Fibroblast of upper back skin (primary cell): ENCODE measurements around the gene APBA1.

Experiments used
- DNase-seq: peaks from one replicate; pipeline ENCODE4 v3.0.0-alpha.2; 2013

Gene APBA1

GRCh38 chr9:69573651-69574050, 98.5 kb downstream of the APBA1 start:
- DNase-seq: peak; percentile 89

DNA sequence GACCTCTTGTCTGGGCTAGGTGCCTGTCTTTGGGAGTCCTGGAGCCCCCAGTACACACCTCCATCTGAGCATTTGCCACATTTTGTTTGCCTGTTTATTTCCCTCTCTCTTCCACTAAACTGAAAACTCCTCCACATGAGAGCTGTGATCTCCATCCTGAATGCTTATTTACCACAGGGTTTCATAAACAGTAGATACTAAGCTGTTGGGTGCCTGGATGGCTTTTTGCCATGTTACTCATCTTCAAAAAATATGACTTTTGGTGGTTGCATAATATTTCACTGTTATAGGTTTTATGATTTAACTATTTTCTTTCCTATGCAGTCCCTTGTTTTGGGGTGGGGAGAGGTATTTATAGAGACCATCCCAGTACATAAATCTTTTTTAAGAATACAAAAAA, 99.6 kb downstream of the APBA1 start:
- DNase-seq: no peak

- peak; percentile 33 for DNase-seq
Observed at GRCh38 chr9:69571032-69571431, 101.1 kb downstream of the APBA1 start.

DNA sequence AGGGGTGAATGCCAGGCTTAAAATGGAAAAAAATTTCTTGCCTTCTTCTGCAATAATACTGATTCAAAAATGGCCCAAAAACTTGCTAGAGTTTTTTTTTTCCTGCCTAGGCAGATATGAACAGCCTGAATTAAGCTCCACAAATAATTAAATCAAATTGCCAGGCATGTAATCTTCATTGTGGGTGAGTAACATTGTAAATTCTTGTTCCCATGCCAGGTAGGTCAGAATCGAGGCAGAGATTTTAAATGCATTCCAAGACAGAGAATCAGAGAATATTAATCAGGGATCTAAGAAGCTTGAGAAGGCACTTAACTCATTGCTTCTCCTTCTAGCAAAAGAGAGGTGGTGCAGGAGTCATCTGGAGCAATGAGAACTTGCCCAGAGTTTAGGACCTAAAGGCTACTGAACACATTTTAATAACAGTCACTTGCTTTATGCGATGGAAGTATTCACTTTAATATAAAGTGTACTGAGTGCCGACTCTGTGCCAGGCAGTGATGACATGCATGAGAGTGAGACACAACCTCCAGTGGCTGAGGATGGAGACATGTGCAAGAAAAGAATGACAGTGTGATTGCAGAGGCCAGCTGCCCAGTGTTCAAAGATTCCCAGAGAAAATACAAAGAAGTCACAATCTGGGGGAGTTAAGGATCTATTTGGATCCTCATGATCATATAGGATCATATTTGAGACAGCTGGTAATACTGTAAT, 102.3 kb downstream of the APBA1 start:
- peak; percentile 92 for DNase-seq

- no peak for DNase-seq
Observed at GRCh38 chr9:69564557-69564956, 107.6 kb downstream of the APBA1 start.

- no peak for DNase-seq
Observed at GRCh38 chr9:69559126-69559525, 113.0 kb downstream of the APBA1 start.

- DNase-seq: no peak
Observed at GRCh38 chr9:69556707-69557106, 115.5 kb downstream of the APBA1 start.

- DNase-seq: no peak
Observed at GRCh38 chr9:69555802-69556201, 116.4 kb downstream of the APBA1 start.

GRCh38 chr9:69554945-69555344, 117.2 kb downstream of the APBA1 start:
- peak; percentile 91 for DNase-seq

DNA sequence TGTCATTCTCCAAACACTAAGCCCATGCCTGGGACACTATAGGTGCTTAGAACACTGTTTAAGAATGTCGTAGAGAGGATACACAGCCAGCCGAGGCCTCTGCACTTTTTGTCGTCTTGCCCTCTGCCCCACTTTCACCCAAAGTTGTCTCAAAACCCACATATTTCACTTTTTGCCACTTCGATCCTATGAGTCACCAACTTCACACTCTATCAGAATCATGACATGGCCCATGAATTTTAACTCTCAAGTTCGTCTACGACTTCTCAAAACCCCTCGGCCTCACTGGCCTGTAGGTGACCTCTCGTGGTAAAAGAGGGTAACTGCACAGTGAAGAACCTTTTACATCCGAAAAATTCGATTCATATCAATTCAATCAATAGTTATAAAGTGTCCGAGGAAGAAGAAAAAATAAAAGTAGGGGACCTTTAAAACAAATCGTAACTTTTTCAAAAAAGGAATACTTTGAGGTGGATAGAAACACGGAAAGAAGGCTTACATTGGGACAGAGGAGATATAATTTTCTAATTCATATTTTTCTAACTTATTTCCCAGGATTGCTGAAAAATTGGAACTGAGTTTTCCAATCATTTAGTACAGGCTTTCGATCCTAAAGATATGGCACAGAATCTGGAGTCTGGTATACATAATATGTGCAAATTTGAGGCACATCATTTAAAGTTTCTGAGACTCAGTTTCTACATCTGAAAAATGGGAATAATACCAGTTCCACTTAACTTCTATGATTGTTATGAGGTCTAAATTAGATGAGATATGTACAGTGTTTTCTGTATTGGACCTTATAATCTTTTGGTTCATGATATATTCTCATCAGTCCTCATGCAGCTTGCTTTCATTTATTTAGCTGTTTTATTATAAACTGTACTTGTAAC, 122.6 kb downstream of the APBA1 start:
- peak; percentile 58 for DNase-seq

DNA sequence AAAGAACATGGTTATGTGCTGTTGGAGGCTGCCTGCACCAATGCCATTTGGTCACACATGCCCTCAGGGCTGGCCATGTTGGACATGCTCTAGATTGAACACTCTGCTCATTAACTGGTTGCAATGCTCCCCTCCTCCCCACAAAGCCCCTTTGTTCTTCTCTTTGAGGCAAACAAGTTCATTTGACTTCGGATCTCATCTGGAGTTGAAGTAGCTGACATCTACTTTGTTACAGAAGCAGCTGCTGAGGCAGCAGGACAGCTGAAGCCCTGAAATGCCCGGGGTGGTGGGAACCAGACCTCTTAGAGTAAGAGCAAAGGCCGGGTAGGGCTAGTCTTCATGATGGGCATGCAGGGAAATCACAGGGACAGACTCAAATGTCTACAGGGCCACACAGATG, 123.5 kb downstream of the APBA1 start:
- no peak for DNase-seq

- DNase-seq: peak; percentile 34
Observed at GRCh38 chr9:69546265-69546664, 125.9 kb downstream of the APBA1 start.

GRCh38 chr9:69542942-69543704, 129.0 kb downstream of the APBA1 start:
- DNase-seq: no peak

DNA sequence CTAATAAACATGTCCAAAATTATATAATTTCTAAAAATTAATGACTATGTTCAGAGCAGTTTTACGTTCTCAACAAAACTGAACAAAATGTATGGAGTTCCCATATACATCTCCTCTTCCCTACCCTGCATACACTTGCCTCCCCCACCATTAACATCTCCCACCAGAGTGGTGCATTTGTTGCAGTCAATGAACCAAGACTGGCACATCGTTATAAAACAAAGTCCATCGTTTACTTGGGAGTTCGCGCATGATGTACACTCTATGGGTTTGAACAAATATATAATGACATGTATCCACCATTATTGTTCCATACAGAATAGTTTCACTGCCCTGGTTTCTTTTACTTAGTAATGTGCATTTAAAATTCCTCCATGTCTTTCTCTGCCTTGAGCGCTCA, 130.1 kb downstream of the APBA1 start:
- no peak for DNase-seq

GRCh38 chr9:69535911-69536310, 136.3 kb downstream of the APBA1 start:
- peak; percentile 20 for DNase-seq

DNA sequence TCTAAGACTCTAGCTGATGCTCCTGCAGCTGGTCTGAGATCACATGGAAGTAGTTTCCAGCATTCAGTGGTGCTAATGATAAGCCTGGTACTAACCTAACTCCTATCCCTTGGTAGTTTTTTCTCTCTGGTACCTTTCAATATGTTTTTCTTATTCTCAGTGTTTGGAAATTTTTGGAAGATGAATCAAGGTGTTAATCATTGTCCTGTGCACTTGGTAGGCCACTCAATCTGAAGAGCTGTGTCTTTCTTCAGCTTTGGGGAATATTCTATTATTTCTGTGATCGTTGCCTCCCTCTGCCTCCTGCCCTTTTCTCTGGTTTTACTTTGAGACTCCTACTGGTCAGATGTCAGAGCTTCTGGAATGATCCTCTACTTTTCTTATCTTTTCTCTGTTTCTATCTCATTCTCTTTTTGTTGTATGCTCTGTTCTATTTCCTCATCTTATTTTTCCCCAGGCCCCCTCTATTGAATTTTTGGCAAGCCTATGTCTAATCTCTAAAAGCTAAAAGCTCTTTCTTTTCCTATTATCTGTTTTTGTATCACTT, 136.8 kb downstream of the APBA1 start:
- no peak for DNase-seq

GRCh38 chr9:69532396-69532795, 139.8 kb downstream of the APBA1 start:
- DNase-seq: no peak

DNA sequence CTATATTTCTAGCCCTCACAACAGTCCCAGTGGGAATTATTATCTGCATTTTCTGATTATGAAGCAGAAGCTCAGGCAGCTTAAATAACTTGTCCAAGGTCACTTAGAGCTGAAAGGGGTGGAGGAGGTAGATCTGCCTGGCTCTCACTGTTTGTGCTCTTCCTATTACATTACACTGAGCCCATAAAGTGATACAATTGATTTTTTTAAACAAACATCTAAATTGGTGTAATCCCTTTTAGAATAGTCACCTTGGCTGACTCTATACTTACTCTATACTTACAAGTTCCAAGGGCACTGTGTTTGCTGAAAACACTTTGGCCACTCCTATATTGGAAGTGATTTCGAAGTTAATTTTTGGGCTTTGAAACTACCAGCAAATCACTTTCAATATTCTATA, 144.7 kb downstream of the APBA1 start:
- DNase-seq: no peak

GRCh38 chr9:69526699-69527098, 145.5 kb downstream of the APBA1 start:
- no peak for DNase-seq

GRCh38 chr9:69519470-69520240, 152.5 kb downstream of the APBA1 start:
- DNase-seq: no peak

GRCh38 chr9:69516353-69517322, 155.5 kb downstream of the APBA1 start:
- no peak for DNase-seq
